ENCODE measurements around the gene UCK1.
"Not testable (repeated sequence)": the region's sequence is repeated elsewhere in the genome, so short reads cannot be mapped to it uniquely, and the experiment has no call there.

UCK1 gene

DNA sequence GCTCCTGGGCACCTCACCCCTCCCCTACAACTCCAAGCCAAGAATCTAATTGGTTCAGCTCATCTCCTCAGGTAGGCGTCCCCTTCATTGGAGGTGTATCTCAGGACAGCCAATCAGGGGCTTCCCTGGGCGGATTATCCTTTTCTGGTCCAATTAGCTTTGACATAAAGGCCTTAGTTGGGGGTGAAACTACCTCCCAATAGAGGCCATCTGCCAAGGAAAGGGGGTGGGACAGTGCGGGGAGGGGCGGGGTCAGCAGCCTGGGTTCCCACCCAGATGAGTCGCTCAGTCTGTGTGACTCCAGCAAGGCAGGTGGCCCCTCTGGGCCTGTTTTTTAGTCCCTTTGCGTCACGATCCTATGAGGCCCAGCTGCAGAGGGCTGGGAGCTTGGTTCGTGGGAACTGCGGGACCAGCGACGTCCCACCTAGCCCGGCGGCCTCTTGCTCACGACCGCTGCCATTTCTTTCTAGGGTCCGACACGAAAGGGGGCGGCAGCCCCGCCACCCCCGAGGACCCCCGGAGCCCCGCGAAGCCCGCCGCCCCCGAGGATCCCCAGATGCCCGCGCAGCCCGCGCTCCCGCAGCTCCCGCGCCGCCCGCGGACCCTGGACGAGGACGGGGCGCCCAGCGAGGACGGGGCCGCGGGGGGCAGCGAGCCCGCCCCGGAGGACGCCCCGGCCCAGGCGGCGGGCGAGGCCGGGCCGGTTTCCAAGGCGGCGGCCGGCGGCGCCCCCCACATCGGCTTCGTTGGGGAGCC, 23.2 kb upstream of the UCK1 start:
- no peak for DNase-seq (ENCODE audit: low spot score)

DNA sequence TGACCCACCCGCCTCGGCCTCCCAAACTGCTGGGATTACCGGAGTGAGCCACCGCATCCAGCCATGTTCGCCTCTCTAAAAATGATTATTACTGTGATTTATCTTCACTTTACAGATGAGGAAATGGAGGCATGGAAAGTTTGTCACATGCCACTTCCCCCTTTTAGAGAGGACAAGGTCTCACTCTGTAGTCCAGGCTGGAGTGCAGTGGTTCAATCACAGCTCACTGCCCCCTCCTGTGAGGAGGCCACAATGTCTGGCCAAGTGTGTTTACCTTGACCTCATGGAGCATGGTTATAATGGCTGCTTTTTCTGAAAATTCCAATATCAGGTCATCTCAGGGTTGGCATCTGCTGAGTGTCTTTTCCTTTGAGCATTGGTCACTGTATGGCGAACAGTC, 21.0 kb upstream of the UCK1 start:
- no peak for DNase-seq (ENCODE audit: low spot score)

DNA sequence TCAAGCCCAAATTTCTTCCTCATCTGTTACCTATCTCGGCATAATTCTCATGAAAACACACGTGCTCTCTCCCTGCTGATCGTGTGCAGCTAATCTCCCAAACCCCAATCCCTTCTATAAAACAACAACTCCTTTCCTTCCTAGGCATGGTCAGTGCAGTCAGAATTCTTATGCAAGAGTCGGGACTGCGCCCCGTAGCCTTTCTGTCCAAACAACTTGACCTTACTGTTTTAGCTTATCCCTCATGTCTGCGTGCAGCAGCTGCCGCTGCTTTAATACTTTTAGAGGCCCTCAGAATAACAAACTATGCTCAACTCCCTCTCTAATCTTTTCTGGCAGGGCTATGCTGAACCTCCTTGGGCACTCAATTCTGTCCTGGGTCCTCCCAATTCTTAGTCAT, 19.4 kb upstream of the UCK1 start:
- not testable (repeated sequence) for DNase-seq (ENCODE audit: low spot score)

DNA sequence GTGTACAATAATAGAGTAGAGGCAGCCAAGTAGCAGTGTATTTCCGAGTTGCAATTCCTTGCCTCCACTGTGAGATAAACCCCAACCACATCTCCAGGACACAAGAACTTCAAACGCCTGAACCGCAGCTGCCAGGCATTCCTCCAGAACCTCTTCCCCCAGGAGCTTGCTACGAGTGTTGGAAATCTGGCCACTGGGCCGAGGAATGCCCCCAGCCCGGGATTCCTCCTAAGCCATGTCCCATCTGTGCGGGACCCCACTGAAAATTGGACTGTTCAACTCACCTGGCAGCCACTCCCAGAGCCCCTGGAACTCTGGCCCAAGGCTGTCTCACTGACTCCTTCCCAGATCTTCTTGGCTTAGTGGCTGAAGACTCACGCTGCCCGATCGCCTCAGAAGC, 18.1 kb upstream of the UCK1 start:
- not testable (repeated sequence) for DNase-seq (ENCODE audit: low spot score)

DNA sequence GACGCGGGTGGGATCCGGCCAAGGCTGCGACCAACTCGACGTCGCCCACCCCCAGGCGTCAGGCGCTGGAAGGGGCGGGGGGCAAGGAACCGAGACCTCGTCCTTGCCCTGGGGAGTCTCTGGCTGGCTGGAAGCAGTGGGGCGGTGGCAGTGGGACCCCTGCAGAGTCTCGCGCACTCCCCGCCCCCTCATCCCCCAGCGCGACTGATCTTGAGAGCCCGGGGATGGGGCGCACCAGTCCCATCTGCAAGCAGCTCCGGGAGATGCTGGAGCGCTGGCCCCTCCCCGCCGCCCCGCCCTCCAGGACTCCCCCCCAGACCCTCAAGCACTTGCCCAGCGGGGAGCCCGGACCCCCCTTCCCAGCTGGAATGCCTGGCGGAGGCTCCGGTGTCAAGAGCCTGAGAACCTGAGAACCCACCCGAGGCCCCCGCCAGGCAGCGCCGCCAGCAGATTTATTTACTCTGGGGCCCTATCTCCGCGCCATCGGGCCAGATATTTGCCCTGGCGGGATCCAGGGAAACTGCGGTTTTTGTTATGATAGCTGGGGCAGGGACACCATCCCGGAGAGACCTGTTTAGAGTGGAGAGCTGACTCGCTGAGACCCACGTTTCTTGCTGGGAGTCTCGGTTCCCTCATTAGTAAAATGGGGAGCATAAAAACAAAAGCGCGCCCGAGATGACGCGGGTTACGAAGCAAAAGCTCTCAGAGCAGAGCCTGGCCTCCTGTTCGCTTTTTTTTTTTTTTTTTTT, 15.4 kb upstream of the UCK1 start:
- DNase-seq (ENCODE audit: low spot score), result no peak

DNA sequence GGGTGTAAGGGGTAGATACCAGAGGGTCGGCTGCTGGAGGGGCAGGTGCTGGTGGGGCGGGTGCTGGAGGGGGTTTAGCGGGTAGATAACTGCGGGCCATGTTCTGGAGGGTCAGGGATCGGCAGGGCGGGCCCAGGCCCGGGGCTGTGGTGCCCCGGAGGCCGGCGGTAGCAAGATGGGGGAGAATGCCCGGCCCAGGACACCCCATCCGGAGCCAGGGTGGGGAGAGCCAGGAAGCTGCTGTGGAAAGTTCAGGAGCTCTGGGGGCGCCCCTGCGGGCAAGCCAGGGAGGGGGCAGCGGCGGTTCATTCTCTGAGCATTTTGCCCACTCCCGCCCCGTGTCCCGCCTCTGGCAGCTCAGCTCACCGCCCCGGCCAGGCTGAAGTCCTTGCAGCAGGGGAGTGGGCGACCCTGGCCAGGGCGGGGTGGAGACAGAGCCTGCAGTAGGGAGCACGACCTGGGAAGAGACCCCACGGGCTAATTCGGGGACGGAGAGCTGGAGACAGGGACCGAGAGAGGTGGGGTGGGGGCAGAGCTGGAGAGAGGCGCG, 14.8 kb upstream of the UCK1 start:
- DNase-seq (ENCODE audit: low spot score), result no peak

DNA sequence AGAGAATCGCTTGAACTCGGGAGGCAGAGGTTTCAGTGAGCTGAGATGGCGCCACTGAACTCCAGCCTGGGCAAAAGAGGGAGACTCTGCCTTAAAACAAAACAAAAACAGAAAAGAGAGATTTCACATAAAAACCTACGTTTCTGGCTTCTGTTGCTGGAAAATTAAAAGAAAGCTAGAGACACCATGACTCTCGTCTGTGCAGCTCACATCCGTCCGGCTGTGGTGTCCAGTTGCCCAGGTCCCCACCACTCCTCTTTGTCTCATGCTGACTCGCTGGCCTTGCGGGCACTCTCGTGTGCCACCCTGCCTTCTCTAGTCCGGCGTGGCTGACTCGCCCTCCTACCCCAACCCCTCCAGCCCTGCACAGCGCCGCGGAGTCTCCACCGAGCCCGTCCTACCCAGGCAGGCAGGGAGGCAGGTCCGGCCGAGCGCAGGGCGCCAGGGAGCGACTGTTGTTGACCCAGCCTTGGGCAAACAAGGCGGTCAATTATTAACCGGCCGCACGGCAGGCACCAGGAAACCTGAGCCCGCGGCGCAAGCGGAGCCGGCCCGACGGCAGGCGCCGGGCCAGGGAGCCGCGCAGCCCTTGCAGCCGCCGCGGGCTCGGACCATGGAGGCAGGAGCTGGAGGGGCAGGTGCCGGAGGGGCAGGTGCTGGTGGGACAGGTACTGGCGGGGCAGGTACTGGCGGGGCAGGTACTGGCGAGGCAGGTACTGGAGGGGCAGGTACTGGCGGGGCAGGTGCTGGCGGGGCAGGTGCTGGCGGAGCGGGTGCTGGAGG, 14.1 kb upstream of the UCK1 start, which contains the start of gene PRRT1B:
Gene PRRT1B (plus strand): TSS at position 521 of the 783 bp plus-strand sequence. CDS start 93 bp downstream, at position 614.
- no peak for DNase-seq (ENCODE audit: low spot score)

DNA sequence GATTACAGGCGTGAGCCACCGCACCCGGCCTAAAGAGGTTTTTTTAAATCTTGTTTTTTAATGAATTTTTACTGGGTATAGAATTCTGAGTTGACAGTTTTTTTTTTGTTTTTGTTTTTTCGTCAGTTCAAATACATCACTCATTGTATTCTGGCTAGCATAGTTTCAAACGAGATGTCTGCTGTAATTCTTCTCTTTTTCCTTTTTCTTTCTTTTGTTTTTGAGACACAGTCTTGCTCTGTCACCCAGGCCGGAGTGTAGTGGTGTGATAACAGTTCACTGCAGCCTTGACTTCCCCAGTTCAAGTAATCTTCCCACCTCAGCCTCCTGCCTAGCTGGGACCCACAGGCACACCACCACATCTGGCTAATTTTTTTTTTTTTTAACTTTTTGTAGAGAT, 12.1 kb upstream of the UCK1 start:
- no peak for DNase-seq (ENCODE audit: low spot score)

DNA sequence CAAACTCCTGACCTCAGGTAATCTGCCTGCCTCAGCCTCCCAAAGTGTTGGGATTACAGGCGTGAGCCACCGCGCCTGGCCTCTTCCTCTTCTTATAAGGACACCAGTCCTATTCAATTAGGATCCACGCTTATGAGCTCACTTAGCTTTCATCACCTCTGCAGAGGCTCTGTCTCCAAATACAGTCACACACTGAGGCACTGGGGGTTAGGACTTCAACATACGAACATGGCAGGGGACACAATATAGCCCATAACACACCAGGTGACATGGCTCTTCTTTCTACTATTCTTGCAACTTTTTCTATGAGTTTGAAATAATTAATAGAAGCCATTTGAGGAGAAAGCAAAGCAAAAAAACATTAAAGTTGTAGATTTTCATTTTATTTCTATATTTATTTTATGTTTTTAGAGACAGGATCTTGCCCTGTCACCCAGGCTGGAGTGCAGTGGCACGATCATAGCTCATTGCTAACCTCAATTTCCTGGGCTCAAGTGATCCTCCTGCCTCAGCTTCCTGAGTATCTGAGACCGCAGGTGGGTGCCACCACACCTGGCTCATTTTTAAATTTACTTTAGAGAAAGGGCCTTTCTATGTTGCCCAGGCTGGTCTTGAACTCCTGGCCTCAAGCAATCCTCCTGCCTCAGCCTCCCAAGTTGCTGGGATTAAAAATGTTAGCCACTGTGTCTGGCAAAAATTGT, 8.3 kb upstream of the UCK1 start:
- DNase-seq (ENCODE audit: low spot score), result no peak

DNA sequence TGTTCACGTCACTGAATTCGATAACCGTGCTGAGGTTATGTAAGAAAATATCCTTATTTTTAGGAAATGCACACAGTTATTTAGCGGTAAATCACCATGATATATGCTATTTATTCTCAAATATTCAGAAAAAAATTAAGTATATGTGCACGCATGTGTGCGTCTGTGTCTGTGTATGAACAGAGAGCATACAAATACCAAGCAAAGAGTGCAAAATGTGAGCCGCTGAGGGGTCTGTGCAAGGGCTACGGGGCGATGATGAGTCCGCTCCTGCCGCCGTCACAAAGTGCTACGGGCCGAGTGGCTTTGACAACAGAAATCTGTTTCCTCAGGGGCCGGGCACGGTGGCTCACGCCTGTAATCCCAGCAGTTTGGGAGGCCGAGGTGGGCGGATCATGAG, 6.9 kb upstream of the UCK1 start:
- DNase-seq (ENCODE audit: low spot score), result no peak

DNA sequence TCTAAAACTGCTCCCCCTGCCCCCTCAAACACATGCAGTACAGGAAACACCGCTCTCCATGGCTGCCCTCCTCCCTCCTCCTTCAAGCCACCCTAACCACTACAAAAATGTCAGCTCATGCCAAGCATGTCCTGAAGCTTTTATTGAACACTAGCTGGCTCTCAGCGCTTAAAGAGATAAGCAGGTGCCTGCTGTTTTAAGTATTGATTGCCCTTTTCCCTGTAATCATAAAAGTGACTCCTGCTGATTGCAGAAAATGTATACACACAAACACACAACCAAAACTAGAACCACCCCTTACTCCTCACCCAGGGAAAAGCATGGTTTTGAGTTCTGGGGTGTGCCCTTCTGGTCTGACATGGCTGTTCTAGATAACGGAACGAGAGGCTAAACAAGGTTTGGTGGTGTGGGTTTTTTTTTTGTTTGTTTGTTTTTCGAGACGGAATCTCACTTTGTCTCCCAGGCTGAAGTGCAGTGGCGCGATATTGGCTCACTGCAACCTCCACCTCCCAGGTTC, 3.7 kb upstream of the UCK1 start:
- DNase-seq (ENCODE audit: low spot score), result no peak

DNA sequence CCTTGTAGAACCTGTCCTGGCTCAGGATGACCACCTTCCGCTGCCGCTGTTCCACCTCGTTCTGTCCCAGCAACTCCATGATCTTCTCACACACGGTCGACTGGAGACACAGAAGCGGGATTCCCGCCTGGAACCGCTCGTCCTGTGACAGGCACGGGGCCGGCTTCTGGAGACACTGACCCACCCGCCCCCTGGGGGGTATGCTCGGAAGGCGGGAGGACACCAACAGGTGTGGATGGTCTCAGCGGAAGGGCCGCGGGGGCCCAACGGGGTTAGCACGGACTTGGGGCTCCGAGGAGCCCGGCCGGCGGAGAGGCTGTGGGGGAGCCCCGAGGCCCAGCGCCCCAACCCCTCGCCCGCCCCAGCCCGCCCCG, 530 bp downstream of the UCK1 start:
- no peak for DNase-seq (ENCODE audit: low spot score)

DNA sequence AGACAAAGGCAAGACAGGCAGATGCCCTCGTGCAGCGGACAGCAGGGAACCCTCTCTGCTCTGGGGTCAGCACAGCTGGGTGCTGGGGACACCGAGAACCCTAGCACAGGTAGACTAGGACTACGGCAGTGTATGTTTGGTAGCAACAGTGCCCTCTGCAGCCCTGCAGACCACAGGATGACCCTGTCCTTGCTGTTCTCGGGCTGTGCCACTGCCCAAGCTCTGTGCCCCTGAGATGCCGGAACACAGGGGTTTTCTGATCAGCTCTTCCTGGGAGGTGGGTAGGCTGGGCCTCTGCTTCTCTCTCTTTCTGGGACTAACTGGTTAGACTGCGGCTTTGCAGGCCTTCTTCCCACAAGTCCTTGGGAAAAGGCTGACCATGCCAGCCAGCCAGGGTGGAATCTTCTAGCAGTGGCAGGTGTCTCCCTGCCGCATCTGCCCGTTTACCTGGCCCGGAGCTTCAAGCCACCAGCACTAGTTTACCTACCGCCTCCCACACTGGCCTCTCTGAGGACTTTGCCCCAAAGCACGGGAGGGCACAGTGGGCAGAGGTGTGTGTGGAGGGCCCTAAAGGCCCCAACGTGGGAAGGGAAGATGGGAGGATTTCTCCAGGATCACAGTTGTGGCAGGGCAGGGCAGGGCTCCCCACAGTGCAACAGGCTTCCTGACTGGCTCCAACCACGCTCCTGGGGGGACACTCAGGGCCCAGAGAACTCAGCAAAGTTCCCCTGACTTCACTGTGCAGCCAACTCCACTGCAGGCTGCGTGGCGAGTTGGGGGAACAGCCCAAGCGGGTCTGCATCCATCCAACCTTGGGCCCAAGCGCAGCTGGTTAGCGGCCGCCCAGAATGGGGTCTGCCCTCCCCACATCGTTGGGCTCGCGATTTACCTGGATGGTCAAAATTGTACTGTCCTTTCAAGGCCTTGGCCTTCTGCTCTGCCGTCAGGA, 1.2 kb downstream of the UCK1 start:
- DNase-seq (ENCODE audit: low spot score), result no peak

DNA sequence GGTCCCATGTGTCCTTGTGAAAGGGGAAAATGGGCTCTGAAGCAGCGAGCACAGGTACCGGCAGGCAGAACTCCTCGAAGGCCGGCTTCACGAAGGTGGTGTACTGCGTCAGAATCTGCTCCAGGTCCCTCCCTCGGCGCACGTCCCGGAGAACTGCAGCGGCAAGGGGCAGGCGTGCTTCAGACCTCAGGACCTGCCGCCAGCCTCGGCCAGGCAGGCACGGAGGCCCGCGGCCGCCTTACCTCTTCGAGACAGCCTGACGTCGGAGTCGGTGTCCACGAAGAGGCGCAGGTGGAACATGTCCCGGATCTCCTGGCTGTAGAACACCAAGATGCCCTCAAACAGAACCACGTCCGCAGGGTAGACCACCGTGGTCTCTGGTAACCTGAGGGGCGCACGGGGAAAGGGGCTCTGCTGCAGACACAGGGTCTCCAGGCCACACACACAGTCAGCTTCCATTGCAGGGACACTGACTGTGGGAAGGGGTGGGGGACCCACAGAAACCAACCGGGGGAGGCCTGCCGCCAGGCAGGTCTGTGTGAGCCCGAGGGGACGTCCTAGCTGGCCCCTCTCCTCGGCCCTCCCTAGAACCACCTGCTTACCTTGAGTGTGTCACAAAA, 2.1 kb downstream of the UCK1 start:
- DNase-seq (ENCODE audit: low spot score), result no peak

DNA sequence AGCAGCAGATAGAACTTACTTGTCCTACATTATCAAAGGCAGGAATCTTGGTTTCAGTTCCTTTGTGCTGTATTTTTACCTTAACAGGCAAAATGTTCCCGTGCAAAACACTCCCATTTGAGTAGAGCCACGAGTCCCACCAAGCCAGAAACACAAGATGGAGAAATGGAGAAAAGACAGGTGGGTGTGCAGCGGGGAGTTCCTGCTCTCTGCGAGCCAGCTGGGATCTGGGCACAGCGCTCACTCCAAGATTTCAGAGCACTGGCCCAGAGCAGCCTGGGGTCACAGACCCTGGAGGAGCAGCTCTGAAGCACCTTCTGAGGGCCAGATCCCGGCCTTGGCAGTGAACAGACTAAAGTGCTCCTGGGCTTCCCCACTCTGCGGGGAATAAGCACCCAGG, 2.9 kb downstream of the UCK1 start:
- no peak for DNase-seq (ENCODE audit: low spot score)

DNA sequence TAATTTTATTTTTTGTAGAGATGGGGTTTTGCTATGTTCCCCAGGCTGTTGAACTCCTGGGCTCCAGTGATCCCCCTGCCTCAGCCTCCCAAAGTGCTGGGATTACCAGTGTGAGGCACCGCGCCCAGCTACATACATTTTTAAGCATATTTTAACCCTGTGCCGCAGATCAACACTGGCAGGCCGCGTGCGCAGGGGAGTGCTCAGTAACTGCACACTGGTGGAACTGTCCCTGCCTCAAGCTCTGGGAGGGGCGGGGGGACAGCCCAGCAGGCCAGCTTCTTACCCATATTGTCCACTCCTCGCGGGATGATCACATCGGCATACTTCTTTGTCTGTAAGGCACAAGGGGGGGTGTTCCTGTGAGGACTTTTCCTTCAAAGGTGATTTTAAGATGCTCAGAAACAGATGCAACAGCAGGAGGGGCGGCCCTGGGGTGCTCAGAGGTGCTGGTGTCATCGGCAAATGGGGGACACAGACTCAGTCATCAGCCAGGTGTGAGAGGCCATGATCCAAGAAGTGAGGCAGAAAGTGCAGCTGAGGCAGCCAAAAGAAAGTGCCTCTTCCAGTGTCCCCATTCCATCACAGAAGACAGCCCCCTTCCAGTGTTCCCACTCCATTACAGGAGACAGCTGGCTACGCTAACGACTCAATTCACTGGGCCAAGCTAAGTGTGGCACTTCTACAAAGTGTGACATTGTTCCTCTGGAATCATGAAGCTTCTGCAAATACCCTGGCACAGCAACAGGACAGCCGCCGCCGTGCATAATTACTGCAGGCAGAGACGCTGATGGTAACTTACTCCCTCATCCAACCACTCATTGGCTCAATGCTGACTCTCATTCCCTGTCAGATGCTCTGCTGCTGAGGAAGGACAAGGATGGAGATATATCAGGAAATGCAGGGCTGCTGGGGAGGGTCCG, 5.2 kb downstream of the UCK1 start:
- DNase-seq (ENCODE audit: low spot score), result no peak

DNA sequence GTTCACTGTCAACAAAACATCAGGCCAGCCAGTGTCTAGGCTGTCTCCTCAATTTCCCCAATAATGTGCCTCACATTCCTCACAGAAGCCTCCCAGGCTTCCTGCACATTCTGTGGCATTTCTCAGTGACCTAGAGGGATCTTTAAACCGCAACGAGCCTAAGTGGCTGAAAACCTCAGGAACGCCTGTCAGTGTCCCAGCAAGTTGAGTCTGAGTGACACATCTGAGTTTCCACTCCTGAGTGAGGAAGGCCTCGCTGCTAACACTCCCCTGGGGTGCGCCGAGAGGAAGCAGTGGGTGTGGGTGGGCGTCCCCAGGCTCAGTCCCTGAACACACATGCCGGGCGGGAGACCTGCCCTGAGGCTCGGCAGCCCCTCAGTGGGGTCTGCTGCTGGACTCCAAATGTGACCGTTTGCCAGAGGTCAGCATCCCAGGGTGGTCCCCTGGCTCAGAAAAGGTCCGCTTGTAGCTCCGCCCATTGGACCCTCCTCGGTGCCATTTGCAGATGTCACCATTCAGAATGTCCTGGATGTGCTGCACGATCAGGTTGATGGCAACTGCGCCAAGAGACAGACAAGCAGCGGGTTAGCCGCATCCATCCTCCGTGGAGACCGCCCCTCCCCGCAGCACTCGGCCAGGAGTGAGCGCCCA, 6.3 kb downstream of the UCK1 start:
- no peak for DNase-seq (ENCODE audit: low spot score)
